ENCODE results near the gene C2CD3. TPM values are rescaled to one million over a fixed set of nuclear protein-coding genes. Genes with fewer than 3 reads are reported as not detected.

C2CD3 gene, protein sequence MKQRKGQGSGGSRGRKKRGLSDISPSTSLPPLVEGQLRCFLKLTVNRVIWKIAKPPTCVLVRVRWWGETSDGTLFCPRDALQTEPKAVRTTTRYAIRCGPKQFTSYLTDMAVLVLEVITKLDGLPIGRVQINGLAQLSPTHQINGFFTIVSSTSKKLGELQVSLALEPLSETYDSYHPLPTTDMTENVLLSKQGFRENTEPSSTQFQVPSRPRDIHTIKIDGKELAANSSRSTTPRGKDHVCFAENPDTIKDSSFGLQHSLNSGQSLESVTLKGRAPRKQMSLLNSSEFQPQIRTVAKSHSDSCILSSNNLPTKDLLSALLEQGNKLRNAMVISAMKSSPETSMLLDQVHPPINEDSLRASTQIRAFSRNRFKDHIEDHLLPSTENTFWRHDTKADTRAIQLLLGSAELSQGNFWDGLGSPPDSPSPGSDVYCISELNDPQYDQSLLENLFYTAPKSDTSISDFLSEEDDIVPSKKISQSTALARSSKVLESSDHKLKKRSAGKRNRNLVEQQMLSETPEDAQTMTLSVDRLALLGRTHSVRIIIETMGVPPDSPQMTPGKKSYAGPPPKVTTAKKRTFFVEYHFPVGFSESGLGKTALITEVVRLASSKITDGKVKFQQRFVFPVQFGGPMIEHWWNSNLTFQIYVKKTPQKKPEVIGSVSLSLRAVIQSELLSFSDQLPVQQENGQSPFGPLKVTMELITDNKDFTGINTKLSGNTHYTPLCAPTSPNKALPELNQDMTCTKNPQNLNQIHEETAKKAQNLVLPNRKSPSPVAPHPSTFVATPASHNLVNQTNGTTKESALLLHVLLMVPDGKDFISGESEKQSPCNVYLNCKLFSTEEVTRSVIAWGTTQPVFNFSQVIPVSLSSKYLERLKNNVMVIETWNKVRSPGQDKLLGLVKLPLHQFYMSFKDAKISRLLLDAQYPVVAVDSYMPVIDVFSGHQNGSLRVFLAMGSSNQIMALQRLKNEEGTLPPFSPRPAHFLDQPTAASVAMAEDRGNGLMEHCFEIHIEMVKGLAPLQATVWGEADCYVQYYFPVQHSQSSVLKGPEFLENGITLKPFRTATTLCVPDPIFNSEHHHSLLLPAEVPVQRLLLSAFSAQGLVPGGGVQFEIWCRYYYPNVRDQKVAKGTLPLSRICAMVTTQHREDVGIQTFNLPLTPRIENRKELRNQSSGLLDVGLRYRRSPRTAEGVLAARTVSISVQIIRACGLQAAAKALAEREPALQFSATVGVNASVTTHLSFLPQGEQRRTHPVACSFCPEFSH (N-terminal part only)
- 15.0 and 19.2 TPM in 2 replicates for total RNA-seq (2012; rRNA removed)
- 11.1 and 11.4 TPM in 2 replicates for polyA plus RNA-seq (2012; rRNA removed)
- polyA plus RNA-seq (2012; cell fraction: cytosol; rRNA removed), result 3.5 and 4.5 TPM in 2 replicates
- polyA plus RNA-seq (2012; cell fraction: nucleus; rRNA removed; ENCODE audit: low replicate concordance), result 12.9 and 16.6 TPM in 2 replicates
- Bru-seq, nascent RNA, result percentile 69 among the genes with signal in this experiment
- BruChase-seq, experiment 1, labeled RNA remaining after a 6-hour chase, result percentile 67 among the genes with signal in this experiment
- BruChase-seq, experiment 2, labeled RNA remaining after a 2-hour chase, result percentile 62 among the genes with signal in this experiment
- long read RNA-seq, partial matches to known transcripts, result 10 of 15 reads
- long read RNA-seq, other reads (novel, unspliced or antisense), result 5 of 15 reads

DNA sequence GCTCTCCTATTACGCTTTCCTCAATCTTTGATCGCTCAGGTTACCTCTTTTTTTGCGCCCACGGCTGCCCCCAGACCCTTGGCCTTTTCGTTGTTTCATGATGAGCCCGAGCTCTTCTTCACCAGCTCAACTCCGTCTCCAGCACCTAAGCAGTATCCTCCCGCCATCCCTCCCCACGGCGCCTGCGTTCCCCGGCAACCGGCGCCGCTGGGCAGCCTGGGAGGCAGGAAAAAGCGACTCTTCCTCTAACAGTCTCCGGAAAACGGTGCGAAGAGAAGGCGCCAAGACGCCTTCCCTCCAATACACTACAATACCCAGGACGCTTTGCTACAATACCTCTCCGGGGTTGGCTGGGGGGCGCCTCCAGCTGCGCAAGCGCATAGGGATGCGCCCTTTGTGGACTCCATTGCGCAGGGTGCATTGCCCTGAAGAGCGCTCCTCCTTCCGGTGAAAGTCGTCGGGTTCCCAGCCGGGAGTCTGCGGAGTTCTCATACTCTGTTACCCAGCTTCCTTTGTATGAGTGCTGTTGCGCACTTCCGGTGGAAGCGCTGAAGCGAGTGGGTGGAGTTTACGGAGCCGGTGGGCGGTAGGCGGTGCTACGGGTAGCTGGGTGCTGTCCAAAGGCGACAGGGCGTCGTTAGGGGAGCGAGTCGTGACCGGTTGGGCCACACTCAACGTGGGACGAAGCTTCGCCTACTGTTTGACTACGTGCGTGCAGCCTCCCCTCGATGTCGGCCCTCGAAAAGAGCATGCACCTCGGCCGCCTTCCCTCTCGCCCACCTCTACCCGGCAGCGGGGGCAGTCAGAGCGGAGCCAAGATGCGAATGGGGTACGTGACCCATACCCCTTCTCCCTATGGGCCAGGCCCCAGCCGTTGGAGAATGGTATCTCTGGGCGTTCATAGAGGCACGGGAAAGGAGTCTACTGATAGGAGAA is at the start of gene C2CD3, which contains the start of gene PPME1:
Gene C2CD3, minus strand, starts transcription at position 309 of the 936 bp plus-strand sequence. Its CDS starts 210 bp downstream, at position 99.
Gene PPME1, plus strand, starts transcription at position 596 of the 936 bp plus-strand sequence. Its CDS starts 133 bp downstream, at position 729.
- H3K9ac ChIP-seq (ENCODE audit: low read depth, low read length), result peak within 1 kb of the TSS; percentile 84
- H2BK120ac ChIP-seq (ENCODE audit: low read depth, low read length), result peak within 1 kb of the TSS; percentile 50
- peak within 1 kb of the TSS; percentile 47 to 83 for H4K8ac ChIP-seq (ENCODE audit: low read depth in 2 of 2, low read length in 2 of 2)
- peaks cover 5% of the 10 kb centered on the region; the same call in 1 of the 2 replicates for H3K9me1 ChIP-seq (ENCODE audit: insufficient read depth, low read length)
- peak within 1 kb of the TSS; percentile 83 for H3K56ac ChIP-seq (ENCODE audit: extremely low read depth, insufficient read depth, low read length)
- intact Hi-C loops (cut with micrococcal nuclease), result loop anchor here (1.0 to 5.0 kb wide), 2 partner anchors 34 to 207 kb away; no protein-coding TSS in a partner anchor
- ATAC-seq (ENCODE audit: low read depth) (peak; percentile 97), DNase-seq (peak; percentile 100)
- H4K20me1 ChIP-seq (ENCODE audit: insufficient read depth, low read length), result no peaks in the 10 kb centered on the region; the same call in 1 of the 2 replicates
- peak within 1 kb of the TSS; percentile 77 for H3K23ac ChIP-seq (ENCODE audit: low read depth, low read length)
- H3K27ac ChIP-seq (ENCODE audit: insufficient read depth, low read length), result peak within 1 kb of the TSS; percentile 87
- BruUV-seq (replicated peaks), result no TSS peak
- WGBS, 2 experiments (ENCODE audit: extremely low coverage in 2 of 2, insufficient read length in 1 of 2), result 0% methylated on average over 14 of the region's 68 CpGs; no CpG with 5 or more reads in 1 of the 2 experiments
- no peaks in the 10 kb centered on the region for H3K27me3 ChIP-seq (ENCODE audit: control insufficient read depth, insufficient read depth, low read length)
- peak within 1 kb of the TSS; percentile 83 for H2AK5ac ChIP-seq (ENCODE audit: low read depth, low read length)
- ChIA-PET CTCF (interaction anchor here (0.6 to 1.0 kb wide), 3 partner anchors 14 to 207 kb away, joined by 3 to 4 read pairs (median 4); no protein-coding TSS in a partner anchor), POLR2A (ENCODE audit: unreplicated experiment) (no interaction called here)
- H3K18ac ChIP-seq (ENCODE audit: low read depth, low read length), result peak within 1 kb of the TSS; percentile 76
- H3K4ac ChIP-seq (ENCODE audit: low read depth, low read length), result peak within 1 kb of the TSS; percentile 83
- peaks cover 24 to 55% of the 10 kb centered on the region in 2 experiments for H3K79me1 ChIP-seq (ENCODE audit: low read depth in 1 of 2, low read length in 2 of 2)
- H3K14ac ChIP-seq (replicated peaks; ENCODE audit: low read depth, low read length), result peak within 1 kb of the TSS; percentile 80
- in situ Hi-C loops (cut with MboI; ENCODE audit: low sequenced_read_pairs), result no loop called here
- H2AFZ ChIP-seq (replicated peaks; ENCODE audit: low read length, poor library complexity), result peak within 1 kb of the TSS; percentile 98
- H4K91ac ChIP-seq (ENCODE audit: insufficient read depth, low read depth, low read length), result peak within 1 kb of the TSS; percentile 83
- peak within 1 kb of the TSS; percentile 70 for H3K4me3 ChIP-seq (ENCODE audit: insufficient read depth, low read depth, low read length)
- H2BK20ac ChIP-seq (ENCODE audit: low read depth, low read length), result peak within 1 kb of the TSS; percentile 5; the same call in 1 of the 2 replicates
- H3K36me3 ChIP-seq (ENCODE audit: control insufficient read depth, insufficient read depth, low read length), result peaks cover 4% of the 10 kb centered on the region; the same call in 1 of the 2 replicates
- peak within 1 kb of the TSS; percentile 84 for H2BK5ac ChIP-seq (ENCODE audit: low read depth, low read length, poor library complexity, severe bottlenecking)
- H4K5ac ChIP-seq (ENCODE audit: low read depth, low read length), result peak within 1 kb of the TSS; percentile 21
- peak within 1 kb of the TSS; percentile 74 for H2AK9ac ChIP-seq (replicated peaks; ENCODE audit: low read depth, low read length, poor library complexity)
- no peaks in the 10 kb centered on the region for H3K9me3 ChIP-seq (ENCODE audit: control insufficient read depth, insufficient read depth, low read length)
- peaks cover 7% of the 10 kb centered on the region for H3K4me1 ChIP-seq (ENCODE audit: control insufficient read depth, insufficient read depth, low read length)
- peak within 1 kb of the TSS; percentile 99 for H3K4me2 ChIP-seq (ENCODE audit: low read depth, low read length)
- H2BK15ac ChIP-seq (ENCODE audit: low read depth, low read length), result peak within 1 kb of the TSS; percentile 48; the same call in 1 of the 3 replicates
- dilution Hi-C loops (cut with HindIII; ENCODE audit: low sequenced_read_pairs, unreplicated experiment), result no loop called here
- no peak for TF ChIP-seq CHD1 (IDR thresholded peaks at IDR 0.05; ENCODE audit: low read depth, low read length)
- TF ChIP-seq MAZ (IDR thresholded peaks at IDR 0.05; ENCODE audit: borderline replicate concordance, low read depth, low read length), result 0 out of 2 replicates have a peak, but pooled peaks have one; percentile 59
- TF ChIP-seq POLR2A (IDR thresholded peaks at IDR 0.05; ENCODE audit: low read depth, low read length), result peak; percentile 90
- TF ChIP-seq SMC3 (IDR thresholded peaks at IDR 0.05; ENCODE audit: low read depth, low read length), result no peak; the same call in 1 of the 2 replicates
- peak; percentile 84 for TF ChIP-seq MXI1 (IDR thresholded peaks at IDR 0.05; ENCODE audit: borderline replicate concordance, low read depth, low read length)
- no peak for TF ChIP-seq RCOR1 (IDR thresholded peaks at IDR 0.05; ENCODE audit: insufficient replicate concordance, low read length)
- TF ChIP-seq MAFK (IDR thresholded peaks at IDR 0.05; ENCODE audit: low read depth, low read length), result no peak
- TF ChIP-seq RAD21 (IDR thresholded peaks at IDR 0.05; ENCODE audit: low read length), result peak; percentile 42
- TF ChIP-seq BHLHE40 (IDR thresholded peaks at IDR 0.05; ENCODE audit: low read depth, low read length), result 0 out of 2 replicates have a peak, but pooled peaks have one; percentile 18
- TF ChIP-seq CEBPB (IDR thresholded peaks at IDR 0.05; ENCODE audit: low read depth, low read length), result peak; percentile 69
